VCaP (cell line): ENCODE measurements around the gene EIF4G3.

Source experiments
- H3K27ac ChIP-seq: fragments of 450-650 bp; 2 replicates; pipeline ENCODE4 v1.5.1; 2017
- TF ChIP-seq, protein P1 (sequence below): fragments of 450-650 bp; conservative IDR thresholded peaks from 2 replicates; pipeline ENCODE4 v1.5.1; 2017; ENCODE audit warnings: mild to moderate bottlenecking, moderate library complexity

Gene EIF4G3

DNA sequence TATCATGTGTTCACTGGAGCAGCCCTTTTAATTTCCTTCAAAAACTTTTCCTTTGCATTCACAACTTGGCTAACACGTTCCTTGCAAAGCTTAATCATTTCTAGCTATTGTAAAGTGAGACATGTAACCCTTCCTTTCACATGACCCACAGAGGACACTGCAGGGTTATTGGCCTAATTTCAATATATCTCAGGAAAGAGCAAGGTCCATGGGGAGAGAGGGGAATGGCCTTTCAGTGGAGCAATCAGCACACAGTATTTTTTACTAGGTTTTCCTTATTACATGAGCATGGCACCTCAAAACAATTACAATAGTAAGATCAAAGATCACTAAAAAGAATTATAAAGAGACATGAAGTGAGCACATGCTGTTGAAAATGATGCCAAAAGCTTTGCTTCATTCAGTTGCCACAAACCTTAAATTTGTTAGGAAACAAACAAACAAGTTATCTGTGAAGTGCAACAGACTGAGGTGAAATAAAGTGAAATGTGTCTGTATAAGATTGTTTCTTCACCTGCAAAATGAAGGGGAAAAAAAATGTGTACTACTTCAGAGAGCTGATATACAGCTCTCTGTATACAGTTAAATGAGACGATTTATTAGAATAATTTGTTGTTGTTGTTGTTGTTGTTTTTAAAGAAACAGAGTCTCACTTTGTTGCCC is 61.5 kb downstream of the EIF4G3 start:
- H3K27ac ChIP-seq = no peak overlapping the region
- TF ChIP-seq, protein P1, sequence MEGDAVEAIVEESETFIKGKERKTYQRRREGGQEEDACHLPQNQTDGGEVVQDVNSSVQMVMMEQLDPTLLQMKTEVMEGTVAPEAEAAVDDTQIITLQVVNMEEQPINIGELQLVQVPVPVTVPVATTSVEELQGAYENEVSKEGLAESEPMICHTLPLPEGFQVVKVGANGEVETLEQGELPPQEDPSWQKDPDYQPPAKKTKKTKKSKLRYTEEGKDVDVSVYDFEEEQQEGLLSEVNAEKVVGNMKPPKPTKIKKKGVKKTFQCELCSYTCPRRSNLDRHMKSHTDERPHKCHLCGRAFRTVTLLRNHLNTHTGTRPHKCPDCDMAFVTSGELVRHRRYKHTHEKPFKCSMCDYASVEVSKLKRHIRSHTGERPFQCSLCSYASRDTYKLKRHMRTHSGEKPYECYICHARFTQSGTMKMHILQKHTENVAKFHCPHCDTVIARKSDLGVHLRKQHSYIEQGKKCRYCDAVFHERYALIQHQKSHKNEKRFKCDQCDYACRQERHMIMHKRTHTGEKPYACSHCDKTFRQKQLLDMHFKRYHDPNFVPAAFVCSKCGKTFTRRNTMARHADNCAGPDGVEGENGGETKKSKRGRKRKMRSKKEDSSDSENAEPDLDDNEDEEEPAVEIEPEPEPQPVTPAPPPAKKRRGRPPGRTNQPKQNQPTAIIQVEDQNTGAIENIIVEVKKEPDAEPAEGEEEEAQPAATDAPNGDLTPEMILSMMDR = no peak

DNA sequence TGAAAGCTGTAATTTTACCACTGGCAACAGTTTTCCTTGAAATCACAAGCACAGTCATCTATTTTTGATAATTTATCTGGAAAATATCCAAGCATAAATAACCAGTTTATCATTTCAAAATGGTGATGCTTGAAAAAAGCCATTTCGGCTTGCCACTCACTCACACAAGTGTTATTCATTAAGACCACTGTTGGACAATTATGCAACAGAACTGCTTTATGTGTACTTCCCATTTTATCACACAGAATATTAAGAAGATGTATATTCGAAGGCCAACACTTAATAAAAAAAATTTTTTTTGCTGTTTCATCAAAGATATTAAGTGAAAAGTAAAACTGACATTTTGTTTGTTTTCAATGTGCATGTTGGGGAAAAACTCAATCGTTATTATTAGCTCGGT is 62.3 kb downstream of the EIF4G3 start:
- TF ChIP-seq, protein P1 = no peak
- no peak overlapping the region for H3K27ac ChIP-seq

DNA sequence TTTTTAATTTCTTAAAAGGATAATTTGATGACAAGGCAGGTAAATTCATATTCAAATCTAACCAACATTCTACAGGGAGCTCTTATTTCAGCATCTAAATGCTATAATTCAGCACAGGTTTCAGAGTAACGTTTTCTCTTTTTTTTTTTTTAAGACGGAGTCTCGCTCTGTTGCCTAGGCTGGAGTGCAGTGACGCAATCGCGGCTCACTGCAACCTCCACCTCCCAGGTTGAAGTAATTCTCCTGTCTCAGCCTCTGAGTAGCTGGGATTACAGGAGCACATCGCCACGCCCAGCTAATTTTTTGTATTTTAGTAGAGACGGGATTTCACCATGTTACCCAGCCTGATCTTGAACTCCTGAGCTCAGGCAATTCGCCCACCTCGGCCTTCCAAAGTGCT is 66.5 kb downstream of the EIF4G3 start:
- TF ChIP-seq, protein P1 = no peak

DNA sequence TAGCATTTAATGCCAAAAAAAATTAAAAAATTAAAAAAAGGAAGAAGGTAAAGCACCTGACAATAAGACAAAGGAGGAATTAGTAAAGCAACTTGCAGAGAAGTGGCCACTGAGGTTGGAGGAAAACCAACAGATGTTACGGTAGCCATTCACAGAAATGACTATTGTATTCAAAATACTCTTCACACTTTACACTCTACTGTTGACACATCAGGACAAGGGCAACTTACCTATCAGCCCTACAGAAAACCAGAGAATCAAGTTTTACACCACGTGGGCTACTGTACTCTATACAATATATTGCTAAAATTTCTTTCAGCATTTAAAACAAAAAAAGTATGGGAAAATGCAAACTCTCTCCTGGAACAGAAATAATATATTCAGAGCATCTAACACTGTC is 70.0 kb downstream of the EIF4G3 start:
- H3K27ac ChIP-seq = no peak overlapping the region
- TF ChIP-seq, protein P1 = no peak

More for the DNA sequence above, 66.5 kb downstream of the EIF4G3 start:
- H3K27ac ChIP-seq = no peak overlapping the region

DNA sequence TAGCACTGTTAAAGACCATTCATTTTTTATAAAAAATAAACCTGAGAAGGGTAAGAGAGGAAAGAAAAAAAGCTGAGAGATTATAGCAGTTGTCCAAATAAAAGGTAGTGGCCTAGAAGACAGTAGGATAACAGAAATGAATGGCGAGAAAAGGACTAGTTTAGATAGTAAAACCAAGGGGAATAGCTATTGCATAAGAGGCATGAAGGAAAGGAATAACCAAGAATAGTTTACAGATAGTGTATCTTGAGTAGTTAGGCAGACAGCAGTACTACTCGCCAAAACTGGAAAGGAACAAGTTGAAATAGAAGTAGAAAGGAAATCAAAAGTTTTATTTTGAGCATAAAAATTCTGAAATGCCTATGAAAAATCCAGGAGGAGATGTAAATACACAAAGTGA is 70.5 kb downstream of the EIF4G3 start:
- TF ChIP-seq, protein P1 = no peak
- H3K27ac ChIP-seq = no peak overlapping the region

DNA sequence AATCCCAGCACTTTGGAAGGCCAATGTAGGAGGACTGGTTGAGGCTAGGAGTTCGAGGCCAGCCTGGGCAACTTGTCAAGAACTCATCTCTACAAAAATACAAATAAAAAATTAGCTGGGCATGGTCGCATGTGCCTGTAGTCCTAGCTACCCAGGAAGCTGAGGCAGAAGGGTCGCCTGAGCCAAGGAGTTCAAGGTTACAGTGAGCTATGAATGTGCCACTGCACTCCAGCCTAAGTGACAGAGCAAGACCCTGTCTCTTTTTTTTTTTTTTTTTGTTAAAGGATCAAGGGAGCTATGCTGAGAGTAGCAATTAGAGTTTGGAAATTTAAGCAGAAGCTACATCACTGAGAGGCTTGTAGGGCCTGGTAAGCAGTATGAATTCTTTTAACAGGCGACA is 70.9 kb downstream of the EIF4G3 start:
- no peak overlapping the region for H3K27ac ChIP-seq
- TF ChIP-seq, protein P1 = no peak

DNA sequence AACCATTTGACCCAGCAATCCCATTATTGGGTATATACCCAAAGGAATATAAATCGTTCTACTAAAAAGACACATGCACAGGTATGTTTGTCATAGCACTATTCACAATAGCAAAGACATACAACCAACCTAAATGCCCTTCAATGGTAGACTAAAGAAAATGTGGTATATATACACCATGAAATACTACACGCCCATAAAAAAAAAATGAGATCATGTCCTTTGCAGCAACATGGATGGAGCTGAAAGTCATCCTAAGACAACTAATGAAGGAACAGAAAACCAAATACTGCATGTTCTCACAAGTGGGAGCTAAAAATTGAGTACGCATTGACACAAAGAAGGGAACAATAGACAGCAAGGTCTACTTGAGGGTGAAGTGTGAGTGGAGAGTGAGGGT is 72.0 kb downstream of the EIF4G3 start:
- TF ChIP-seq, protein P1 = no peak
- H3K27ac ChIP-seq = no peak overlapping the region
